ENCODE results near the gene CHPF.
A peak's percentile ranks its signal among the peaks of the same experiment; 100 is the strongest.

CHPF gene

DNA sequence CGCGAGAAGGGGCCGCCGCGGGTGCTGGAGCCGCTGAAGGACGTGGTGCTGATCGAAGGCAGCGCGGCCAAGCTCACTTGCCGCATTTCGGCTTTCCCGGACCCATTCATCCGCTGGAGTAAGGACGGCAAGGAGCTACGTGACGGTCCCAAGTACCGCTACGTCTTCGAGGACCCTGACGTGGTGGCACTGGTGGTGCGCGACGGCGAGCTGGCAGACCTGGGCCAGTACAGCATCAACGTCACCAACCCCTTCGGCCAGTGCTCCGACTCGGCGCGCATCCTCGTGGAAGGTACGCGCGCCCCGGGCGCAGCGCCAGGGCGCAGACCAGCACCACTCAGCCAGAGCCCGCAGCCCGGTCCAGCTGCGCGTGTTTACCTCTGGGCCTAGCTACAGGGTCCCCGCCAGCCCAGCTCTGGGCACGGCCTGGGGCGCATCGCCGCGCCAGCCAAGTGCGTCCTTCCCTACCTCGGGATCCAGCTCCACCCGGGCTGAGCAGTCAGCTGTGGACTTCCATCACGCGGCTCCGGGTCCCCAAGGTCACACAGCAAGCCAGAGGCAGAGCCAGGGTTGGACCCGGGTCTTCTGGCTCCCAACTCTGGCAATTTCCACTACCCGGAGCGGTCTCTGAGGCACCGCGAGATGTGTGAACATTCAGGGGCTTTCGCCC is 46.6 kb downstream of the CHPF start:
- DNase-seq (ENCODE audit: low spot score): no peak

DNA sequence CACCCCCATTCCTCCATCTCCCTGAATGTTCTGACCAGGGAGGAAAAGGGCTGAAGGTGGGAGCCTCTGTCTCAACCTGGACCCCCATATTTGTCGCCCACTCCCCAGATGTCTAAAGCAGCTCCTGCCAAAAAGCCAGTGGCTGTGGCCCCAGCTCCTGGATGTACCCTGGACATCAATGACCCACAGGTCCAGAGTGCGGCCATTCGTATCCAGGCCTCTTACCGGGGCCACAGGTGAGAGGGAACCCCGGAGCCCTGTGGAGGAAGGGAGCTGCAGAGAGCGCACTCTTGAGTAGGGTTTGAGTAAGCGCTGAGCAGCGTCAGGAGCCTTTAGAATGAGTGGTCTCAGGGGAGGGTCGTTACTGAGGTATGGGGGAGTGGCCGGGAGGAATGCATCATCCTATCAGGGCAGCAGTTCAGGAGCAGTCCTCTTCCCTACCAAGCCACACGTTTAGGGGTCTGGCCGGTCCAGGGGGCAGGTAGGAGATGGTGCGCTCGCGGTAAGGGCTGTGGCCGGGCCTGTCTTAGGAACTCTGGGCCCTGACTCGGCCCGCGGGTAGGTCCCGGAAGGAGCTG is 47.3 kb downstream of the CHPF start:
- no peak for DNase-seq (ENCODE audit: low spot score)

DNA sequence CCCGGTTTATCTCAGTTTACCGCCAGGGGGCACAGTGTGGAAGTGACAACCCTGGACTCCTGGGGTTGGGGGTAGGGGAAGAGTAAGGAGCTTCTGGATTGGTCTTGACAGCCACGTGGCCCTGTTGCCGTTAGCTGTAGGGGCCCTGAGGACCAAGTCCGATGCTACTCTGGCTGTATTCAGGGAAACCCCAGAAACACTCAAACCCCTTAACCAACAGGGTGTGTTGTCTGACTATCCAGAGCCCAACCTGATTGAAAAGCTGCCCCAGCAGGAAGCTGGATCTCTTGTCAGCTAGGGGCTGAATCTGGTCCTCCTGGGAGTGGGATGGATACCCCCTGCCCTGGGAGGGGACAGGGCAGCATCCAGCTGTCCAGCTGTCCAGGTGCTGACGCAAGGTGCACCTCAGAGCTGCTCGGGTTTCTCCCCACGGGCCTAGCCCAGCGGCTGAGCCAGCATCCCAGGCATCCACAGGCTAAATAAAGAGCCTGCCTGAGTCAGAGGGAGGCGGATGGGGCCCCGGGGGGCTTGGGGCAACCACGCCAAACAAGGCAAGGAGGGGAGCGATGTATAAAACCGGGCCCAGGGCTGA is 48.0 kb downstream of the CHPF start:
- peak; percentile 77 for DNase-seq (ENCODE audit: low spot score)

DNA sequence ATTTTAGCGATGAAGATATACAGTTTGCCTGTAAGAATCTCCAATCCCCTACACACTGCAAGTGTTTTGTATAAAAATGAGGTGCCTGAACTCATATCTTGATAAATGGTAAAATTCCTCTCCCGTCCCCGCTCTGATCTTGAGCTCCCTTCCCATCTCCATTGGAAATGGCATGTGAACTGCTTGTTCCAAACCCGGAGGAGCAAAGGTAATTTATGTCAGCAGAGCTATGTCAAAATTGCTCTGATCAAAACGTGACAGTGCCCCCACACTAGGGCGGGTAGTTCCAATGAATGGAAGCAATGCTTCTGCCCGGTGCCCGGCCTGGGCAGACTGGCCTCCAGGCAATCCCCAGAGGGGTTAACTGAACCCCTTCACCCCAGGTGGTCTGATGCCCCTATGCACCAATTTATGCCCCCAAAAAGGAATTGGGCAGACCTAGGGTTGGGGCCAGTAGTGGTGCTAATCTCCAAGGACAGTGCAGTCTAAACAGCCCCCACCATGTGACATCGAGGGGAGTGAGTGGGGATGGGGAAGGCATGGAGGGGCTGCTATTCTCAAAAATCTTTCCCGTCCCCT is 48.6 kb downstream of the CHPF start:
- no peak for DNase-seq (ENCODE audit: low spot score)

DNA sequence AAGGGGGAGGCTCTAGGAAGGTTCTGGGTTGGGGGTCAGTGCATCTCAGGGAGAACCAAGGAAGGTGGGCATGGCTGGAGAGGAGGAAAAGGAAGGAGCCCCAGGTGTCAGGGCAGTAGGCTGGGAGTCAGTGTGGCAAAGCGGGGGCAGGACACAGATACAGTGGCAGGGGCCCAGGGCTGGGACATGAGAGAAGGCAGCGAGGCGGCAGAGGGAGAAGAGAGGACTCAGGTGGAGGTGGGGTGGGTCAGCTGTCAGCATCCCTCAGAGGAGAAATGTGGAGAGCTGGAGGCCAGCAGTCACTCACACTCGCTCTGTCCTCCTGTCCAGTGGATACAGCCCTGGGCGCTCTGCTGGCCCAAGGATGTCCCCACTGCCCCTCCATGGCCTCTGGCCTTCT is 50.5 kb downstream of the CHPF start:
- DNase-seq (ENCODE audit: low spot score): no peak

DNA sequence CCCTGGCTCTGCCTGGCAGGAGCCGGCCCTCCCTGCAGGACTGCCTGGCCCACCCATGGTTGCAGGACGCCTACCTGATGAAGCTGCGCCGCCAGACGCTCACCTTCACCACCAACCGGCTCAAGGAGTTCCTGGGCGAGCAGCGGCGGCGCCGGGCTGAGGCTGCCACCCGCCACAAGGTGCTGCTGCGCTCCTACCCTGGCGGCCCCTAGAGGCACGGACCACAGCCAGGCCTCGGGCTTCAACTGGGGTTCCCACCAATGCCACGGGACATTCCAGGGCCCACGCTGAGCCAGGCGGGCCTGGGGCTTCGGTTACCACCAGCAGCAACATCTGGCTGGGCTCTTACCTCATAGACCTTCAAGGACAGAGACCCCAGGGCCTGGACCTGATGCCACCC is 51.0 kb downstream of the CHPF start:
- DNase-seq (ENCODE audit: low spot score): no peak

DNA sequence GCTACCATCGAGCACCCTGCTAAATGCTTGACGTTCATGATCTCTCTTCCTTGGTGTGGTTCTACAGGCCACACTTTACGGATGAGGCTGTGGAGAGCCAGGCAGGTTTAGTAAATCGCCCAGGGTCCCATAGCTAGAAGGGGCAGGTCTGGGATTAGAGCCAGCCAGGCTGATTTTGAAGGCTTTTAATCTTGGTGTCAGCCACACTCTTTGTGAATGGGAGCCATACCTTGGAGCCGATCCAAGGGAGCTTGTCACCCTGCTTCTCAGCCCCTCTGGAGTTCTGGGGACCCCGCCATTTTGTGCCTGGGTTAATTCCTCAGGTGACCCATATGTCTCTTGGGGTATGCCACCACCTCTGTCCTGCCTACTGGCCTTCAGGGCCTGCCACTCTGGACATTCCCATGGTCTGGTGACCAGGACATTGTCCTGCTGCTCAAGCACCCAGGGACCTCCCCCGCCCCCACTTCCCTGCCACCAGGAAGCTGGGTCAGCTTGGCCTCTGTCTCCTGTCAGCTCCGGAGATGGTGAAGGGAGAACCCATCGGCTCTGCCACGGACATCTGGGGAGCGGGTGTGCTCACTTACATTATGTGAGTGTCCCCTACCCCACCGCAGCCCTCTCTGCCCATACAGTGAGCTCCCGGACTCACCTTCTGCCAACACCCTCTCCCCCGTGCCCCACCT is 52.2 kb downstream of the CHPF start:
- peak; percentile 67 for DNase-seq (ENCODE audit: low spot score)

DNA sequence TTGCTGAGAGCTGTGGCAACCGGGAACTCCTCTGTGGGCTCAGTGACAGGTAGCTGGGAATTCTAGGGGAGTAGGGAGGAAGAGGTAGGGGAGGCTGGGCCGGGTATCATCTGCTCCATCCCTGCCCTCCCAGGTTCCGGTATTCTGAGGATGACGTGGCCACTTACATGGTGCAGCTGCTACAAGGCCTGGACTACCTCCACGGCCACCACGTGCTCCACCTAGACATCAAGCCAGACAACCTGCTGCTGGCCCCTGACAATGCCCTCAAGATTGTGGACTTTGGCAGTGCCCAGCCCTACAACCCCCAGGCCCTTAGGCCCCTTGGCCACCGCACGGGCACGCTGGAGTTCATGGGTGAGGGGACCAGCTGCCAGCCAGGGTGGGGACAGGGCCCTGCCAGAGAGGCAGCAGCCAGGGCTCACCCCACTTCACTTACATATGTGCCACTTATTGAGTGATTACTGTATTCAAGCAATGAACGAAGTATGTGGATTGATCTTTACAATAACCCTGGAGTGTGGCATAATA is 52.9 kb downstream of the CHPF start:
- DNase-seq (ENCODE audit: low spot score): no peak

DNA sequence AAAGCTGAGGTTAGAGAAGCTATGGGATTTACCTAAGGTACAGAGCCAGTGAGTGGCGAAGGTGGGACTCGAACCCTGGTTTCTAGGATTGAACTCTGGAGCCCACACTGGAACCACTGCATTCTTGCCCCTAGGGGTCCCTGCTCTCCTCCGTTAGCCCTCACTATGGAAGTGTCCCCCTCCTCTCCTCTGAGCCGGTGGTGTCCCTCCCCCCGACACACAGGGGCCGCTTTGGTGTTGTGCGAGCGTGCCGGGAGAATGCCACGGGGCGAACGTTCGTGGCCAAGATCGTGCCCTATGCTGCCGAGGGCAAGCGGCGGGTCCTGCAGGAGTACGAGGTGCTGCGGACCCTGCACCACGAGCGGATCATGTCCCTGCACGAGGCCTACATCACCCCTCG is 53.4 kb downstream of the CHPF start:
- DNase-seq (ENCODE audit: low spot score): no peak

DNA sequence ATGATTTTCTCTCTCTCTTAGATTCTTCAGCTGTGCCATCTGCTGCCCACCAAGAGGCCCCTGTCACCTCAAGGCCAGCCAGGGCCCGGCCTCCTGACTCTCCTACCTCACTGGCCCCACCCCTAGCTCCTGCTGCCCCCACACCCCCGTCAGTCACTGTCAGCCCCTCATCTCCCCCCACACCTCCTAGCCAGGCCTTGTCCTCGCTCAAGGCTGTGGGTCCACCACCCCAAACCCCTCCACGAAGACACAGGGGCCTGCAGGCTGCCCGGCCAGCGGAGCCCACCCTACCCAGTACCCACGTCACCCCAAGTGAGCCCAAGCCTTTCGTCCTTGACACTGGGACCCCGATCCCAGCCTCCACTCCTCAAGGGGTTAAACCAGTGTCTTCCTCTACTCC is 54.3 kb downstream of the CHPF start:
- DNase-seq (ENCODE audit: low spot score): no peak

Data from D341Med (cell line).